Endothelial cell of umbilical vein (primary cell): ENCODE measurements around the gene CNGA4. TPM values are rescaled to one million over a fixed set of nuclear protein-coding genes. Genes with fewer than 3 reads are reported as not detected.

ENCODE experiments used
- BruUV-seq: library from RNA; stranded (reverse); fragments of 400-500 nt; replicated peaks from 2 replicates; lab custom pipeline; 2021; lab: Mats Ljungman, UMichigan
- CTCF ChIA-PET: fragments of 300-600, 350-600 bp; sonication (Branson Sonifier 250); formaldehyde crosslinking; loops from one replicate; lab custom pipeline; 2021; ENCODE audit warnings: antibody characterized with exemption, inconsistent platforms; lab: Charles Lee
- POLR2A ChIA-PET: fragments of 300-600, 350-600 bp; sonication (Branson Sonifier 250); formaldehyde crosslinking; loops from one replicate; lab custom pipeline; 2021; ENCODE audit warnings: antibody characterized with exemption, inconsistent platforms; lab: Charles Lee
- DNase-seq: peaks from one replicate; pipeline ENCODE4 v3.0.0-alpha.2; 2011; ENCODE audit warnings: low read depth, low spot score
- FAIRE-seq: peaks from 2 replicates; lab custom pipeline; 2011; peaks lifted over from hg19 to GRCh38; lab: Jason Lieb, UNC
- H2AFZ ChIP-seq: 2 replicates; pipeline ENCODE4 v1.6.0; 2012; ENCODE audit warnings: low read depth, low read length, control low read depth, inconsistent platforms
- H3K27ac ChIP-seq: 2 replicates; pipeline ENCODE4 v1.5.1; 2011; ENCODE audit warnings: low read depth, mild to moderate bottlenecking, control low read depth, low read length, moderate library complexity; ENCODE audit not compliant: insufficient read depth
- H3K27me3 ChIP-seq, 2 experiments: 2 replicates each; pipeline versions ENCODE4 v1.6.0 to v1.6.1; 2011; ENCODE audit warnings: low read length in 2 of 2, mixed read lengths in 1 of 2; ENCODE audit not compliant: control insufficient read depth in 2 of 2, insufficient read depth in 2 of 2
- H3K36me3 ChIP-seq, 2 experiments: 2 replicates in 1 of 2; 3 replicates in 1 of 2; pipeline ENCODE4 v1.5.1; 2011; ENCODE audit warnings: low read length in 2 of 2, mild to moderate bottlenecking in 1 of 2, moderate library complexity in 1 of 2; ENCODE audit not compliant: control insufficient read depth in 2 of 2, insufficient read depth in 2 of 2; ENCODE audit errors: extremely low read depth in 1 of 2
- H3K4me1 ChIP-seq: 3 replicates; pipeline ENCODE4 v1.5.1; 2011; ENCODE audit warnings: mild to moderate bottlenecking, low read length; ENCODE audit not compliant: control insufficient read depth, insufficient read depth; ENCODE audit errors: extremely low read depth
- H3K4me2 ChIP-seq: 2 replicates; pipeline ENCODE4 v1.6.1; 2011; ENCODE audit warnings: low read length, control low read depth, mixed read lengths; ENCODE audit not compliant: insufficient read depth
- H3K4me3 ChIP-seq, 3 experiments: fragments of 200-600 bp in 1 of 3; sonication (generic), shearing (Covaris generic) in 1 of 3; replicated peaks in 1 of 3; 2 replicates each; pipeline ENCODE4 v1.5.1; 2011 to 2016; ENCODE audit warnings: control low read depth in 3 of 3, low read length in 3 of 3, mild to moderate bottlenecking in 2 of 3, inconsistent platforms in 1 of 3, low read depth in 1 of 3, moderate library complexity in 1 of 3; ENCODE audit not compliant: insufficient read depth in 1 of 3
- H3K79me2 ChIP-seq: 2 replicates; pipeline ENCODE4 v1.6.0; 2012; ENCODE audit warnings: low read length, inconsistent platforms; ENCODE audit not compliant: control insufficient read depth, insufficient read depth
- H3K9ac ChIP-seq: replicated peaks from 2 replicates; pipeline ENCODE3; 2011; ENCODE audit warnings: low read length, control low read depth; ENCODE audit not compliant: insufficient read depth; ENCODE audit errors: extremely low read depth
- H3K9me1 ChIP-seq: replicated peaks from 3 replicates; pipeline ENCODE4 v1.6.0; 2011; ENCODE audit warnings: mild to moderate bottlenecking, low read length; ENCODE audit not compliant: control insufficient read depth, insufficient read depth; ENCODE audit errors: extremely low read depth
- H3K9me3 ChIP-seq: replicated peaks from 2 replicates; pipeline ENCODE4 v1.5.1; 2012; ENCODE audit warnings: low read length, inconsistent platforms; ENCODE audit not compliant: control insufficient read depth, insufficient read depth
- H4K20me1 ChIP-seq: replicated peaks from 2 replicates; pipeline ENCODE3; 2011; ENCODE audit warnings: mild to moderate bottlenecking, low read length; ENCODE audit not compliant: control insufficient read depth, insufficient read depth; ENCODE audit errors: extremely low read depth
- EZH2 ChIP-seq: IDR thresholded peaks from 2 replicates; pipeline ENCODE4 v1.6.1; 2012; ENCODE audit warnings: borderline replicate concordance, low read depth, mild to moderate bottlenecking, moderate library complexity, low read length, inconsistent platforms; ENCODE audit not compliant: severe bottlenecking
- FOS ChIP-seq: IDR thresholded peaks from 2 replicates; pipeline ENCODE4 v1.6.1; 2011; ENCODE audit warnings: mild to moderate bottlenecking, low read length, moderate library complexity, borderline replicate concordance; ENCODE audit not compliant: insufficient read depth
- GATA2 ChIP-seq: IDR thresholded peaks from 2 replicates; pipeline ENCODE4 v1.7.0; 2011; ENCODE audit warnings: low read depth, mild to moderate bottlenecking, moderate library complexity, mixed read lengths, low read length; ENCODE audit not compliant: insufficient read length, insufficient read depth
- JUN ChIP-seq: IDR thresholded peaks from 2 replicates; pipeline ENCODE4 v1.6.1; 2011; ENCODE audit warnings: borderline replicate concordance, low read depth; ENCODE audit not compliant: insufficient read length, insufficient read depth
- MYC ChIP-seq: IDR thresholded peaks from one replicate; pipeline ENCODE4 v1.6.1; 2011; ENCODE audit warnings: mild to moderate bottlenecking, low read depth, low read length
- POLR2A ChIP-seq: IDR thresholded peaks from 2 replicates; pipeline ENCODE4 v1.6.1; 2012; ENCODE audit warnings: low read depth, mild to moderate bottlenecking, control low read depth, low read length
- POLR2AphosphoS5 ChIP-seq: IDR thresholded peaks from 2 replicates; pipeline ENCODE4 v1.6.1; 2012; ENCODE audit warnings: low read depth, mild to moderate bottlenecking, control low read depth, low read length, moderate library complexity; ENCODE audit not compliant: insufficient read depth
- dilution Hi-C: fragments of 300-500 bp; cut with MboI; formaldehyde crosslinking; loops from one replicate; pipeline ENCODE4 v1.15.0; 2019; ENCODE audit warnings: low sequenced_read_pairs; ENCODE audit not compliant: extremely low pct_ligation_motif_present
- intact Hi-C: fragments of 100-400 bp; cut with micrococcal nuclease; formaldehyde crosslinking; loops from one replicate; pipeline ENCODE4 v1.10.0; 2022
- polyA plus RNA-seq, 4 experiments: library from polyadenylated mRNA; depleted of rRNA in 3 of 4; stranded (reverse) in 3 of 4; unstranded in 1 of 4; fragments of >200 nt; gene quantifications; 2 replicates each; pipeline versions ENCODE4 v1.2.1 to v1.2.3, GENCODE V29; 2011 to 2012; ENCODE audit warnings: missing spikeins in 1 of 4
- total RNA-seq: library from RNA; stranded (reverse); gene quantifications from 2 replicates; pipeline ENCODE4 v1.2.3, GENCODE V29; 2021
- TF ChIP-seq, protein P1 (sequence below), 2 donors: IDR thresholded peaks; 1 replicate in 1 of 2; 2 replicates in 1 of 2; pipeline ENCODE4 v1.5.1; 2011; ENCODE audit warnings: low read length in 2 of 2, mild to moderate bottlenecking in 2 of 2, moderate library complexity in 2 of 2, control low read depth in 1 of 2, inconsistent platforms in 1 of 2, low read depth in 1 of 2; ENCODE audit not compliant: insufficient read depth in 1 of 2; ENCODE audit errors: extremely low read depth in 1 of 2
- TF ChIP-seq, protein P2 (sequence below): IDR thresholded peaks from 2 replicates; pipeline ENCODE4 v1.6.1; 2011; ENCODE audit not compliant: insufficient read depth, insufficient read length

CNGA4 gene
- total and polyA plus RNA-seq, 2 donors (not counting 3 experiments of a cell fraction or from before 2014, with no cell fraction given): 0.11 TPM; not detected in 1

DNA sequence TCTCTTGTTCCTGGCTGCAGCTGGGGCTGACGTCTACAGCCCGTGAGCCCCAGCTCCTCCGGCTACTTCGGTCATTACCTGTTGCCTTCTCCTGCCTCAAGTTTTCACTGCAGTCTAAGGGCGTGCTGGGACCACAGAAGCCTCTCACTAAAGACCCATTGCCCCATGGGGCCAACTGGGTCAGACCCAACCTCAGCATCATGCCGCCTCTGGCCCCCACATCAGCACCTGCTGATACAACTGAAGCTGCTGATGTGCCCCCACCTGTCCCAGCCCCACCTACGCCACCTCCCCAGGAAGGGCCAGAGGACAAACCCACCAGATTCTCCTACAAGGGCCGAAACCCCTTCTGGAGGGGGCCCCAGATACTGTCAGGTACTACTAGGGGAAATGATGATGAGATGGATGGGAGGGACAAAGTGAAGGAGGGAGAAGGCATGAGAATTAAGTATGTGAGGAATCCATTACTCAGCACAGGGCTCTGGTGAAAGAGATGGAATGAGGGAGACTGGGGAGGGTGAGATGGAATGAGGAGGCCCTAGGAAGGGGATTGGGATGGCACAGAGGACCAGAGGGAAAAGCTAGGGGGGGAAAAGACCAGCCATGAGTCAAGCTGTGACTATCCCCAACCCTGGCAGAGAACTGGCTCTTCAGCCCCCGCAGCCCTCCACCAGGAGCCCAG, 28.5 kb upstream of the CNGA4 start:
- H3K27ac ChIP-seq: no peak overlapping the region
- CTCF ChIA-PET: no interaction called here
- H4K20me1 ChIP-seq: no peaks in the 10 kb centered on the region
- no peak overlapping the region for H3K9ac ChIP-seq
- dilution Hi-C loops (no loop called here), intact Hi-C loops (no loop called here)
- TF ChIP-seq, protein P1, sequence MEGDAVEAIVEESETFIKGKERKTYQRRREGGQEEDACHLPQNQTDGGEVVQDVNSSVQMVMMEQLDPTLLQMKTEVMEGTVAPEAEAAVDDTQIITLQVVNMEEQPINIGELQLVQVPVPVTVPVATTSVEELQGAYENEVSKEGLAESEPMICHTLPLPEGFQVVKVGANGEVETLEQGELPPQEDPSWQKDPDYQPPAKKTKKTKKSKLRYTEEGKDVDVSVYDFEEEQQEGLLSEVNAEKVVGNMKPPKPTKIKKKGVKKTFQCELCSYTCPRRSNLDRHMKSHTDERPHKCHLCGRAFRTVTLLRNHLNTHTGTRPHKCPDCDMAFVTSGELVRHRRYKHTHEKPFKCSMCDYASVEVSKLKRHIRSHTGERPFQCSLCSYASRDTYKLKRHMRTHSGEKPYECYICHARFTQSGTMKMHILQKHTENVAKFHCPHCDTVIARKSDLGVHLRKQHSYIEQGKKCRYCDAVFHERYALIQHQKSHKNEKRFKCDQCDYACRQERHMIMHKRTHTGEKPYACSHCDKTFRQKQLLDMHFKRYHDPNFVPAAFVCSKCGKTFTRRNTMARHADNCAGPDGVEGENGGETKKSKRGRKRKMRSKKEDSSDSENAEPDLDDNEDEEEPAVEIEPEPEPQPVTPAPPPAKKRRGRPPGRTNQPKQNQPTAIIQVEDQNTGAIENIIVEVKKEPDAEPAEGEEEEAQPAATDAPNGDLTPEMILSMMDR (IDR thresholded peaks at IDR 0.05; ENCODE audit: extremely low read depth in 1 of 2, insufficient read depth in 1 of 2, low read depth in 1 of 2, low read length in 2 of 2): no peak
- no peak for TF ChIP-seq POLR2A
- TF ChIP-seq POLR2AphosphoS5: no peak
- TF ChIP-seq FOS: no peak
- H3K27me3 ChIP-seq: no peaks in the 10 kb centered on the region
- no peaks in the 10 kb centered on the region for H3K4me1 ChIP-seq
- FAIRE-seq (no peak), DNase-seq (no peak)
- peaks cover 0 to 20% of the 10 kb centered on the region in 2 experiments for H3K36me3 ChIP-seq
- POLR2A ChIA-PET: no interaction called here
- BruUV-seq: no TSS peak
- H3K4me3 ChIP-seq: no peak overlapping the region
- no peak overlapping the region for H2AFZ ChIP-seq
- H3K9me1 ChIP-seq: no peaks in the 10 kb centered on the region
- no peak overlapping the region for H3K4me2 ChIP-seq
- no peaks in the 10 kb centered on the region for H3K9me3 ChIP-seq
- H3K79me2 ChIP-seq: no peaks in the 10 kb centered on the region

DNA sequence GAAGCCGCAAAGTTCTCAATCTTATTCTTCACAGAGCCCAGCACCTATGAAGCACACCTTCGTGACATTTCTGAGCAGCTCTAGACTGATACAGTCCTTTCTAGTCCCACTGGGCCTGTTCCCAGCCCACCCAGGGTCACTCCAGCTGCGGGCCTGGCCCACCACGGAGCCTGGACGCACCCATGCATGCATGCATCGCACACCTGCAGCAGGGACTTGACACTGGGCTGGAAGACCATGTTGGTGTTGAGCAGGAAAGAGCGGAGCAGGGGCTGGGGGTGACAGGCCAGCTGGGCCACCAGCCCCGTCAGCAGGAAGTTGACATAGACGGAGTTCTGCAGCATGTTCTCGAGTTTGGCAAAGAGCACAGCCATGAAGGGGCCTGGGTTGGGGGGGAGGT, 24.4 kb upstream of the CNGA4 start:
- Histone ChIP-seq H3K27me3 (no peaks in the 10 kb centered on the region), H4K20me1 (no peaks in the 10 kb centered on the region), H3K27ac (no peak overlapping the region), H2AFZ (no peak overlapping the region), H3K79me2 (no peaks in the 10 kb centered on the region), H3K4me3 (no peak overlapping the region), H3K9ac (no peak overlapping the region), H3K4me2 (no peak overlapping the region), H3K36me3 (peaks cover 0 to 31% of the 10 kb centered on the region in 2 experiments), H3K4me1 (peaks cover 6% of the 10 kb centered on the region), H3K9me1 (no peaks in the 10 kb centered on the region), H3K9me3 (no peaks in the 10 kb centered on the region)
- dilution Hi-C loops (no loop called here), intact Hi-C loops (no loop called here)
- no peak for FAIRE-seq
- DNase-seq: no peak
- POLR2A ChIA-PET: no interaction called here
- TF ChIP-seq GATA2 (no peak), FOS (no peak), JUN (no peak), MYC (no peak), EZH2 (no peak), POLR2A (no peak), POLR2AphosphoS5 (no peak)
- TF ChIP-seq, protein P2, sequence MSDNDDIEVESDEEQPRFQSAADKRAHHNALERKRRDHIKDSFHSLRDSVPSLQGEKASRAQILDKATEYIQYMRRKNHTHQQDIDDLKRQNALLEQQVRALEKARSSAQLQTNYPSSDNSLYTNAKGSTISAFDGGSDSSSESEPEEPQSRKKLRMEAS: no peak
- TF ChIP-seq, protein P1 (IDR thresholded peaks at IDR 0.05; ENCODE audit: extremely low read depth in 1 of 2, insufficient read depth in 1 of 2, low read depth in 1 of 2, low read length in 2 of 2): no peak
- CTCF ChIA-PET: no interaction called here
- BruUV-seq: no TSS peak
